Activated B cell treated with CpG ODN at 0.5 μM for 24 hours (primary cell): ENCODE results near the gene ARRDC5. TPM values are rescaled to one million over a fixed set of nuclear protein-coding genes. Genes with fewer than 3 reads are reported as not detected.
"Not testable (repeated sequence)": the region's sequence is repeated elsewhere in the genome, so short reads cannot be mapped to it uniquely, and the experiment has no call there.

ENCODE experiments used
- ATAC-seq: fragments of 200-7000 bp; cut with Tn5 transposase; one replicate; pipeline ENCODE4 v1.10.0; 2021; ENCODE audit warnings: low read depth, mild to moderate bottlenecking, moderate library complexity
- CTCF ChIA-PET: fragments of 350-600 bp; sonication (Branson Sonifier 250); formaldehyde crosslinking; loops from one replicate; lab custom pipeline; 2021; ENCODE audit warnings: antibody characterized with exemption; lab: Charles Lee
- POLR2A ChIA-PET: fragments of 350-600 bp; sonication (Branson Sonifier 250); formaldehyde crosslinking; loops from one replicate; lab custom pipeline; 2021; ENCODE audit warnings: antibody characterized with exemption; lab: Charles Lee
- DNase-seq: peaks from one replicate; pipeline ENCODE4 v3.0.0; 2022
- H3K27ac Mint-ChIP-seq: one replicate; pipeline ENCODE4 v1.8.0; 2020; ENCODE audit warnings: mixed read lengths
- H3K27me3 Mint-ChIP-seq: one replicate; pipeline ENCODE4 v1.8.0; 2021; ENCODE audit warnings: mixed read lengths
- H3K36me3 Mint-ChIP-seq: one replicate; pipeline ENCODE4 v1.8.0; 2021; ENCODE audit warnings: low read depth, mixed read lengths
- H3K4me1 Mint-ChIP-seq: one replicate; pipeline ENCODE4 v1.8.0; 2021; ENCODE audit warnings: mixed read lengths
- H3K4me3 Mint-ChIP-seq: one replicate; pipeline ENCODE4 v1.8.0; 2020; ENCODE audit warnings: mild to moderate bottlenecking, mixed read lengths
- H3K9me3 Mint-ChIP-seq: one replicate; pipeline ENCODE4 v1.8.0; 2020; ENCODE audit warnings: mixed read lengths
- CTCF ChIP-seq: fragments of 200-600 bp; IDR thresholded peaks from one replicate; pipeline ENCODE4 v1.8.0; 2022; ENCODE audit warnings: antibody characterized with exemption, mild to moderate bottlenecking
- intact Hi-C: fragments of 100-400 bp; cut with micrococcal nuclease; formaldehyde crosslinking; loops from one replicate; pipeline ENCODE4 v1.15.1; 2024
- total RNA-seq: library from RNA; stranded (reverse); gene quantifications from 2 replicates; pipeline ENCODE4 v1.2.3, GENCODE V29; 2022

The ARRDC5 gene
- total RNA-seq, 1 donor from 2014 or later, result 4.3 TPM

- H3K27ac Mint-ChIP-seq, result no peak overlapping the region
- ChIA-PET POLR2A (interaction anchor here (0.6 to 1.2 kb wide), 3 partner anchors 25 to 184 kb away, joined by 3 to 9 read pairs (median 4); partner anchors contain the start of gene DPP9), CTCF (no interaction called here)
- no peaks in the 10 kb centered on the region for H3K36me3 Mint-ChIP-seq
- no peaks in the 10 kb centered on the region for H3K9me3 Mint-ChIP-seq
- ATAC-seq, result no peak
- intact Hi-C loops, result no loop called here
- peak overlapping the region; percentile 46 for H3K4me3 Mint-ChIP-seq
- no peaks in the 10 kb centered on the region for H3K27me3 Mint-ChIP-seq
- no peak for DNase-seq
- TF ChIP-seq CTCF, result no peak
- H3K4me1 Mint-ChIP-seq, result peaks cover 39% of the 10 kb centered on the region
Measured at GRCh38 chr19:4908360-4908759, 5.7 kb upstream of the ARRDC5 start.

GRCh38 chr19:4906963-4907362, 4.3 kb upstream of the ARRDC5 start:
- H3K9me3 Mint-ChIP-seq, result no peaks in the 10 kb centered on the region
- no peak overlapping the region for H3K4me3 Mint-ChIP-seq
- H3K27me3 Mint-ChIP-seq, result no peaks in the 10 kb centered on the region
- H3K36me3 Mint-ChIP-seq, result no peaks in the 10 kb centered on the region
- ATAC-seq (no peak), DNase-seq (no peak)
- ChIA-PET CTCF (no interaction called here), POLR2A (no interaction called here)
- TF ChIP-seq CTCF, result no peak
- H3K27ac Mint-ChIP-seq, result no peak overlapping the region
- peaks cover 25% of the 10 kb centered on the region for H3K4me1 Mint-ChIP-seq
- intact Hi-C loops, result no loop called here

GRCh38 chr19:4904481-4904880, 1.8 kb upstream of the ARRDC5 start:
- ChIA-PET CTCF (no interaction called here), POLR2A (interaction anchor here (0.6 kb wide), 1 partner anchor 22 kb away, joined by 4 read pairs; no protein-coding TSS in a partner anchor)
- TF ChIP-seq CTCF, result no peak
- DNase-seq, result no peak
- Mint-ChIP-seq H3K27ac (no peak overlapping the region), H3K9me3 (no peaks in the 10 kb centered on the region), H3K4me3 (no peak overlapping the region), H3K27me3 (no peaks in the 10 kb centered on the region), H3K4me1 (peaks cover 9% of the 10 kb centered on the region), H3K36me3 (no peaks in the 10 kb centered on the region)
- intact Hi-C loops, result no loop called here
- no peak for ATAC-seq

GRCh38 chr19:4900879-4901278, 1.8 kb downstream of the ARRDC5 start:
- H3K4me3 Mint-ChIP-seq, H3K27ac Mint-ChIP-seq, H3K36me3 Mint-ChIP-seq, intact Hi-C loops, ATAC-seq, H3K9me3 Mint-ChIP-seq, H3K4me1 Mint-ChIP-seq, H3K27me3 Mint-ChIP-seq, DNase-seq: not testable (repeated sequence)
- ChIA-PET CTCF (interaction anchor here (1.1 kb wide), 1 partner anchor 11 kb away, joined by 3 read pairs; no protein-coding TSS in a partner anchor), POLR2A (interaction anchor here (0.7 kb wide), 1 partner anchor 28 kb away, joined by 3 read pairs; no protein-coding TSS in a partner anchor)

GRCh38 chr19:4897146-4897545, 5.5 kb downstream of the ARRDC5 start:
- ATAC-seq (no peak), DNase-seq (no peak)
- TF ChIP-seq CTCF, result no peak
- Mint-ChIP-seq H3K27me3 (no peaks in the 10 kb centered on the region), H3K9me3 (no peaks in the 10 kb centered on the region), H3K4me3 (no peak overlapping the region), H3K4me1 (peaks cover 10% of the 10 kb centered on the region), H3K27ac (no peak overlapping the region), H3K36me3 (peaks cover 2% of the 10 kb centered on the region)
- intact Hi-C loops, result no loop called here
- POLR2A ChIA-PET, result no interaction called here
- CTCF ChIA-PET, result no interaction called here

- Mint-ChIP-seq H3K4me1 (peaks cover 10% of the 10 kb centered on the region), H3K27me3 (no peaks in the 10 kb centered on the region), H3K27ac (no peak overlapping the region), H3K36me3 (peaks cover 3% of the 10 kb centered on the region), H3K9me3 (no peaks in the 10 kb centered on the region), H3K4me3 (no peak overlapping the region)
- ATAC-seq, result no peak
- ChIA-PET CTCF (no interaction called here), POLR2A (interaction anchor here (0.6 kb wide), 1 partner anchor 47 kb away, joined by 4 read pairs; no protein-coding TSS in a partner anchor)
- DNase-seq, result no peak
- TF ChIP-seq CTCF, result no peak
- intact Hi-C loops, result no loop called here
Measured at GRCh38 chr19:4896372-4896771, 6.3 kb downstream of the ARRDC5 start.

- H3K36me3 Mint-ChIP-seq, H3K27me3 Mint-ChIP-seq, intact Hi-C loops, CTCF ChIA-PET, H3K4me1 Mint-ChIP-seq, H3K9me3 Mint-ChIP-seq, DNase-seq, POLR2A ChIA-PET, ATAC-seq, H3K4me3 Mint-ChIP-seq, H3K27ac Mint-ChIP-seq: not testable (repeated sequence)
Measured at GRCh38 chr19:4892962-4893361, 9.7 kb downstream of the ARRDC5 start.
